K562 (cell line): ENCODE data around the gene PLEKHM3. TPM values are rescaled to one million over a fixed set of nuclear protein-coding genes. Genes with fewer than 3 reads are reported as not detected.

Source experiments
- ATAC-seq: fragments of 200-7000 bp; cut with Tn5 transposase; 3 replicates; pipeline ENCODE4 v1.9.1; 2020; ENCODE audit warnings: moderate library complexity
- BruUV-seq: library from RNA; stranded (reverse); fragments of 400-500 nt; replicated peaks from 2 replicates; lab custom pipeline; 2021; lab: Mats Ljungman, UMichigan
- CTCF ChIA-PET: fragments of 300-600 bp; formaldehyde crosslinking; extraction: SDS; loops from one replicate; lab custom pipeline; 2021; ENCODE audit warnings: low intra/inter-chr PET ratio; lab: Yijun Ruan, JAX
- POLR2A ChIA-PET: fragments of 300-600, 350-650 bp; sonication (Branson Sonifier 250); formaldehyde crosslinking; extraction: SDS; loops from one replicate; lab custom pipeline; 2021; ENCODE audit warnings: antibody characterized with exemption, inconsistent platforms; lab: Yijun Ruan, JAX
- DNase-seq, 4 experiments: peaks; one replicate each; pipeline versions ENCODE4 v3.0.0 to v3.0.0-alpha.2; 2011 to 2018; ENCODE audit warnings: low spot score in 3 of 4, mixed read lengths in 3 of 4; ENCODE audit errors: extremely low read depth in 1 of 4
- FAIRE-seq: peaks from 2 replicates; lab custom pipeline; 2011; peaks lifted over from hg19 to GRCh38; lab: Jason Lieb, UNC
- H2AFZ ChIP-seq: 2 replicates; pipeline ENCODE4 v1.6.0; 2011; ENCODE audit warnings: low read depth, low read length, control low read depth, inconsistent platforms
- H3K27ac ChIP-seq: fragments of 200-600 bp; 3 replicates; pipeline ENCODE4 v1.8.0; 2011; ENCODE audit warnings: low read depth, mild to moderate bottlenecking, control low read depth, inconsistent platforms, low read length, moderate library complexity, mixed read lengths; ENCODE audit errors: extremely low read depth
- H3K27me3 ChIP-seq, 2 experiments: fragments of 300-600 bp in 1 of 2; 2 replicates in 1 of 2; 3 replicates in 1 of 2; pipeline versions ENCODE4 v1.6.0 to v1.8.0; 2011; ENCODE audit warnings: inconsistent platforms in 2 of 2, low read length in 2 of 2, mild to moderate bottlenecking in 1 of 2, mixed read lengths in 1 of 2, moderate library complexity in 1 of 2; ENCODE audit not compliant: control insufficient read depth in 2 of 2, insufficient read depth in 2 of 2
- H3K36me3 ChIP-seq: fragments of 300-600 bp; 3 replicates; pipeline ENCODE4 v1.8.0; 2011; ENCODE audit warnings: mild to moderate bottlenecking, low read length, inconsistent platforms; ENCODE audit not compliant: control insufficient read depth, insufficient read depth
- H3K4me1 ChIP-seq, 2 experiments: fragments of 200-600 bp in 1 of 2; replicated peaks in 1 of 2; 2 replicates in 1 of 2; 3 replicates in 1 of 2; pipeline versions ENCODE4 v1.5.1 to v1.8.0; 2011; ENCODE audit warnings: inconsistent platforms in 2 of 2, low read length in 2 of 2, mild to moderate bottlenecking in 1 of 2, mixed read lengths in 1 of 2, moderate library complexity in 1 of 2; ENCODE audit not compliant: control insufficient read depth in 2 of 2, insufficient read depth in 2 of 2
- H3K4me2 ChIP-seq: 2 replicates; pipeline ENCODE4 v1.6.1; 2011; ENCODE audit warnings: low read length, control low read depth, inconsistent platforms, mixed read lengths; ENCODE audit not compliant: insufficient read depth
- H3K4me3 ChIP-seq: fragments of 200-600 bp; sonication (generic), shearing (Covaris generic); 2 replicates; pipeline ENCODE4 v1.5.1; 2016; ENCODE audit warnings: control low read depth, inconsistent platforms
- H3K79me2 ChIP-seq: fragments of 200-600 bp; 3 replicates; pipeline ENCODE4 v1.8.0; 2011; ENCODE audit warnings: low read length, inconsistent platforms; ENCODE audit not compliant: control insufficient read depth, insufficient read depth
- H3K9ac ChIP-seq, 2 experiments: 2 replicates each; pipeline versions ENCODE4 v1.6.0 to v1.6.1; 2011; ENCODE audit warnings: low read depth in 2 of 2, low read length in 2 of 2, control low read depth in 1 of 2, inconsistent platforms in 1 of 2, mild to moderate bottlenecking in 1 of 2, mixed read lengths in 1 of 2; ENCODE audit not compliant: insufficient read depth in 1 of 2
- H3K9me1 ChIP-seq: one replicate; pipeline ENCODE4 v1.6.0; 2011; ENCODE audit warnings: inconsistent platforms, mild to moderate bottlenecking, low read length, moderate library complexity; ENCODE audit not compliant: control insufficient read depth, insufficient read depth
- H3K9me3 ChIP-seq: replicated peaks from 2 replicates; pipeline ENCODE4 v1.5.1; 2011; ENCODE audit warnings: low read depth, low read length, inconsistent platforms; ENCODE audit not compliant: control insufficient read depth, insufficient read depth
- H4K20me1 ChIP-seq: replicated peaks from 2 replicates; pipeline ENCODE4 v1.6.1; 2011; ENCODE audit warnings: low read length, inconsistent platforms, mixed read lengths; ENCODE audit not compliant: control insufficient read depth, insufficient read depth
- ARHGAP35 ChIP-seq: fragments of 450-650 bp; IDR thresholded peaks from 2 replicates; pipeline ENCODE4 v1.6.1; 2018; ENCODE audit not compliant: partially characterized antibody
- CEBPG ChIP-seq, 3 experiments: fragments of 200-800 bp in 1 of 3; sonication (Bioruptor generic) in 1 of 3; sonication (generic) in 1 of 3; formaldehyde crosslinking in 1 of 3; IDR thresholded peaks in 2 of 3; conservative IDR thresholded peaks in 1 of 3; 2 replicates each; pipeline versions ENCODE4 v1.6.1 to v1.8.0; 2016 to 2022; ENCODE audit warnings: missing compliant biosample characterization in 2 of 3, missing genetic modification characterization in 2 of 3, mild to moderate bottlenecking in 1 of 3, missing genetic modification reagents in 1 of 3
- CTBP1 ChIP-seq: fragments of 450-650 bp; IDR thresholded peaks from 2 replicates; pipeline ENCODE4 v1.6.1; 2016; ENCODE audit warnings: borderline replicate concordance
- GTF2F1 ChIP-seq: IDR thresholded peaks from 2 replicates; pipeline ENCODE4 v1.6.1; 2011; ENCODE audit warnings: low read depth, low read length, improper control_type of control experiment
- L3MBTL2 ChIP-seq: fragments of 450-650 bp; IDR thresholded peaks from 2 replicates; pipeline ENCODE4 v1.6.1; 2016; ENCODE audit warnings: mild to moderate bottlenecking, moderate library complexity
- MYBL2 ChIP-seq, 2 experiments: fragments of 450-650 bp in 1 of 2; sonication (generic) in 1 of 2; formaldehyde crosslinking in 1 of 2; IDR thresholded peaks; 2 replicates each; pipeline versions ENCODE4 v1.6.1 to v1.8.1; 2017 to 2022; ENCODE audit warnings: borderline replicate concordance in 1 of 2, inconsistent platforms in 1 of 2, low read depth in 1 of 2, mild to moderate bottlenecking in 1 of 2, missing genetic modification reagents in 1 of 2, moderate library complexity in 1 of 2
- PHF8 ChIP-seq: fragments of 200-600 bp; sonication (generic); IDR thresholded peaks from 2 replicates; pipeline ENCODE4 v1.6.1; 2012; ENCODE audit warnings: mixed run types, mild to moderate bottlenecking, inconsistent platforms, low read length, moderate library complexity, borderline replicate concordance
- RBM15 ChIP-seq: fragments of 200-400 bp; formaldehyde crosslinking; IDR thresholded peaks from 2 replicates; pipeline ENCODE4 v1.6.1; 2018; ENCODE audit warnings: mild to moderate bottlenecking, low read length, moderate library complexity; ENCODE audit not compliant: insufficient read depth
- REST ChIP-seq, 2 experiments: fragments of 450-650 bp; formaldehyde crosslinking in 1 of 2; IDR thresholded peaks; 2 replicates each; pipeline versions ENCODE4 v1.4.0 to v1.6.1; 2014 to 2020; ENCODE audit warnings: mild to moderate bottlenecking in 2 of 2, borderline replicate concordance in 1 of 2, low read depth in 1 of 2
- SP2 ChIP-seq: IDR thresholded peaks from 2 replicates; pipeline ENCODE4 v1.6.1; 2011; ENCODE audit warnings: mild to moderate bottlenecking, low read depth, low read length, moderate library complexity; ENCODE audit not compliant: poor library complexity, severe bottlenecking; ENCODE audit errors: extremely low read depth
- STAT5A ChIP-seq: IDR thresholded peaks from 2 replicates; pipeline ENCODE4 v1.6.1; 2012; ENCODE audit warnings: low read length, inconsistent platforms, borderline replicate concordance
- ZNF707 ChIP-seq: fragments of 250-450 bp; sonication (Bioruptor Pico); conservative IDR thresholded peaks from 2 replicates; pipeline ENCODE4 v1.8.0; 2022; ENCODE audit warnings: inconsistent platforms, mild to moderate bottlenecking, moderate library complexity
- WGBS: fragments of 100-300 bp; shearing (Covaris generic); methylation state at CpG from one replicate; pipeline ENCODE4 v1.1.6; 2016; ENCODE audit warnings: low coverage, mixed read lengths; ENCODE audit not compliant: insufficient coverage; ENCODE audit errors: missing lambda C conversion rate; 5-methylcytosine and 5-hydroxymethylcytosine counted together
- in situ Hi-C: fragments of 300-500 bp; cut with MboI; formaldehyde crosslinking; loops from 4 replicates; pipeline ENCODE4 v1.15.0; 2018; ENCODE audit warnings: inconsistent platforms, mixed read lengths
- intact Hi-C: fragments of 100-400 bp; cut with micrococcal nuclease; formaldehyde crosslinking; loops from 2 replicates; pipeline ENCODE4 v1.14.2; 2022
- polyA plus RNA-seq, 8 experiments: library from polyadenylated mRNA; depleted of rRNA in 4 of 8; stranded (reverse) in 5 of 8; unstranded in 3 of 8; fragments of >200 nt; fragmentation: Nextera tagmentation in 2 of 8; fragmentation: Illumina TruSeq in 1 of 8; extraction: Ambion mirVana in 2 of 8; extraction: Trizol in 1 of 8; gene quantifications; 2 replicates each; pipeline versions ENCODE4 v1.2.1 to v1.2.3, GENCODE V29; 2011 to 2014; ENCODE audit warnings: inconsistent platforms in 1 of 8, missing spikeins in 1 of 8
- total RNA-seq, 7 experiments: library from RNA; depleted of rRNA in 6 of 7; stranded (reverse); fragments of >200 nt in 6 of 7; fragmentation: Illumina TruSeq in 2 of 7; extraction: Trizol in 2 of 7; gene quantifications; 2 replicates each; pipeline versions ENCODE4 v1.2.1 to v1.2.3, GENCODE V29; 2011 to 2021; ENCODE audit warnings: low replicate concordance in 1 of 7

Gene PLEKHM3
- total and polyA plus RNA-seq, 9 of the 15 experiments (the other 6 are each of a cell fraction or from before 2014, with no cell fraction given): 0.24 to 1.6 (median 1.0) TPM

DNA sequence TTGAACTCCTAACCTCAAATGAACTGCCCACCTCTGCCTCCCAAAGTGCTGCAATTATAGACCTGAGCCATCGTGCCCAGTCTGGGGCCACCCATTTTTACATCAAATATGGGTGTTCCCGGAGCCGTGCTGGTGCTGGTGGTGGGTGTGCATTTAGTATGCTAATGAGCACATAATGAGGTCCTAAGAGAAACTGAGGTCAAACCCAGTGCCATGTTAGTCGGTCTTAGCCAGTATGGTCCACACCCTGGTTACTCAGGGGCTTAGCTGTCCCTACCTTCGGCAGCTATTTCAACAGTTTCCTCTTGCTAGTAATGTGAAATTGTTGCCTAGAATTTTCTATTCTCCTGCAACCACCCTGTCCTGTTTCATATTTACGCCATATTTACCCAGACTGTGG, 217.2 kb downstream of the PLEKHM3 start:
- Histone ChIP-seq H3K4me1 (peaks cover 3 to 6% of the 10 kb centered on the region in 2 experiments; a peak in 4 of 5 replicates), H3K79me2 (no peaks in the 10 kb centered on the region), H3K9me1 (no peaks in the 10 kb centered on the region), H3K27me3 (no peaks in the 10 kb centered on the region), H2AFZ (no peak overlapping the region), H3K4me3 (no peak overlapping the region), H3K9me3 (no peaks in the 10 kb centered on the region), H3K4me2 (no peak overlapping the region), H3K27ac (no peak overlapping the region), H3K36me3 (no peaks in the 10 kb centered on the region), H3K9ac (no peak overlapping the region), H4K20me1 (no peaks in the 10 kb centered on the region)
- BruUV-seq: no TSS peak
- intact Hi-C loops: no loop called here
- ChIA-PET CTCF (no interaction called here), POLR2A (no interaction called here)
- TF ChIP-seq SP2 (no peak), CTBP1 (no peak), CEBPG (CRISPR knock-in tag; IDR thresholded peaks at IDR 0.05) (no peak), CEBPG (tag; conservative IDR thresholded peaks at IDR 0.05 in 1 of 2, IDR thresholded peaks at IDR 0.05 in 1 of 2) (no peak), PHF8 (no peak), ZNF707 (CRISPR knock-in tag) (no peak), RBM15 (no peak), REST (IDR thresholded peaks at IDR 0.05; ENCODE audit: borderline replicate concordance) (no peak), REST (CRISPR knock-in tag; IDR thresholded peaks at IDR 0.05; ENCODE audit: low read depth) (no peak), STAT5A (no peak), L3MBTL2 (no peak), MYBL2 (IDR thresholded peaks at IDR 0.05; ENCODE audit: low read depth) (no peak), MYBL2 (CRISPR knock-in tag; IDR thresholded peaks at IDR 0.05; ENCODE audit: borderline replicate concordance) (no peak), GTF2F1 (no peak), ARHGAP35 (no peak)
- WGBS: 53% methylated on average over 6 of the region's 6 CpGs
- no peak for FAIRE-seq
- in situ Hi-C loops: no loop called here
- DNase-seq: no peak
- ATAC-seq: no peak
